ENCODE data around the gene MEMO1. TPM values are rescaled to one million over a fixed set of nuclear protein-coding genes. Genes with fewer than 3 reads are reported as not detected.

Gene MEMO1
- total and polyA plus RNA-seq, 2 donors (not counting 1 experiment from before 2014, with no cell fraction given), result 44.8 to 65.8 TPM

GRCh38 chr2:31823558-31823957, 187.2 kb downstream of the MEMO1 start:
- ChIA-PET CTCF (no interaction called here), POLR2A (no interaction called here)
- Mint-ChIP-seq H3K4me3 (no peak overlapping the region), H3K4me1 (no peaks in the 10 kb centered on the region), H3K9me3 (ENCODE audit: insufficient read depth) (peaks cover 13% of the 10 kb centered on the region), H3K27me3 (peaks cover 4% of the 10 kb centered on the region), H3K27ac (no peak overlapping the region)
- Histone ChIP-seq H3K4me3 (ENCODE audit: control extremely low read depth in 1 of 5, extremely low read depth in 1 of 5, insufficient read depth in 1 of 5, low read depth in 2 of 5, low read length in 4 of 5) (no peak overlapping the region), H3K9ac (ENCODE audit: low read length) (no peak overlapping the region), H2AFZ (ENCODE audit: insufficient read depth, low read depth, low read length, poor library complexity, severe bottlenecking) (no peak overlapping the region), H3K79me2 (ENCODE audit: control insufficient read depth, insufficient read depth, low read length) (no peaks in the 10 kb centered on the region), H3K27ac (ENCODE audit: low read length in 2 of 2) (no peak overlapping the region), H3K4me2 (replicated peaks; ENCODE audit: low read depth, low read length, poor library complexity, severe bottlenecking) (no peak overlapping the region), H3K27me3 (replicated peaks in 1 of 4; ENCODE audit: control extremely low read depth in 1 of 4, control insufficient read depth in 3 of 4, insufficient read depth in 4 of 4, low read length in 3 of 4) (peaks cover 0 to 3% (median 2%) of the 10 kb centered on the region in 4 experiments), H3K9me3 (ENCODE audit: control extremely low read depth in 1 of 3, control insufficient read depth in 2 of 3, insufficient read depth in 1 of 3, low read length in 2 of 3) (peaks cover 2 to 22% (median 14%) of the 10 kb centered on the region in 3 donors), H4K20me1 (ENCODE audit: control insufficient read depth, insufficient read depth, low read length, poor library complexity, severe bottlenecking) (no peaks in the 10 kb centered on the region), H3K36me3 (replicated peaks in 1 of 2; ENCODE audit: control extremely low read depth in 1 of 2, control insufficient read depth in 1 of 2, extremely low read depth in 1 of 2, insufficient read depth in 2 of 2, low read length in 1 of 2) (no peaks in the 10 kb centered on the region), H3K4me1 (ENCODE audit: control insufficient read depth in 2 of 2, insufficient read depth in 2 of 2, low read length in 2 of 2) (no peaks in the 10 kb centered on the region)
- DNase-seq, result no peak
- intact Hi-C loops (cut with micrococcal nuclease), result no loop called here
- WGBS (ENCODE audit: insufficient coverage), result 94% methylated on average over 9 of the region's 11 CpGs
- no peak for ATAC-seq (ENCODE audit: low read depth)
- TF ChIP-seq CTCF (IDR thresholded peaks at IDR 0.05) (no peak), EZH2 (IDR thresholded peaks at IDR 0.05; ENCODE audit: borderline replicate concordance, insufficient read depth, low read depth, low read length, poor library complexity, severe bottlenecking) (no peak)

DNA sequence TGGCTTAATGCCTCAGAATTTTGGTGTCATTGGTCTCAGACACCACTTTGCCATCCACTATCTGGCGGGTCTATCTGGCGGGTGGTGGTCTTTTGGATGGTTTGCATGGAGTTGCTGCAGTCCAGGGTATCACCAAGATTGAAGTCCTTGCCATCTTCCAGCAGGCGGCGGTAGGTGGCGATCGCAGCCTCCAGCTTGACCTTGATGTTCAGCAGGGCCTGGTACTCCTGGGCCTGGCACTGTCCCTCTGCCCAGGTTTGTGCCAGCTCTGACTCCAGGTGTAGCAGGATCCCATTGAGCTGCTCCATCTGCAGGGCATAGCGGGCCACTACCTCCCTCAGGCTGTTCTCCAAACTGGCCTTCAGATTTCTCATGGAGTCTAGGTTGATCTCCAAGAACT, 188.2 kb downstream of the MEMO1 start:
- H3K4me2 ChIP-seq (replicated peaks; ENCODE audit: low read depth, low read length, poor library complexity, severe bottlenecking), result no peak overlapping the region
- Mint-ChIP-seq H3K9me3 (ENCODE audit: insufficient read depth) (peaks cover 13% of the 10 kb centered on the region), H3K4me1 (no peaks in the 10 kb centered on the region), H3K4me3 (no peak overlapping the region), H3K27ac (no peak overlapping the region), H3K27me3 (no peaks in the 10 kb centered on the region)
- no peaks in the 10 kb centered on the region for H3K27me3 ChIP-seq (replicated peaks in 1 of 4; ENCODE audit: control extremely low read depth in 1 of 4, control insufficient read depth in 3 of 4, insufficient read depth in 4 of 4, low read length in 3 of 4)
- H3K36me3 ChIP-seq (replicated peaks in 1 of 2; ENCODE audit: control extremely low read depth in 1 of 2, control insufficient read depth in 1 of 2, extremely low read depth in 1 of 2, insufficient read depth in 2 of 2, low read length in 1 of 2), result no peaks in the 10 kb centered on the region
- DNase-seq (no peak), ATAC-seq (ENCODE audit: low read depth) (no peak)
- ChIA-PET POLR2A (no interaction called here), CTCF (no interaction called here)
- H3K4me3 ChIP-seq (ENCODE audit: control extremely low read depth in 1 of 5, extremely low read depth in 1 of 5, insufficient read depth in 1 of 5, low read depth in 2 of 5, low read length in 4 of 5), result no peak overlapping the region
- H3K4me1 ChIP-seq (ENCODE audit: control insufficient read depth in 2 of 2, insufficient read depth in 2 of 2, low read length in 2 of 2), result no peaks in the 10 kb centered on the region
- no peaks in the 10 kb centered on the region for H3K79me2 ChIP-seq (ENCODE audit: control insufficient read depth, insufficient read depth, low read length)
- no peak overlapping the region for H3K27ac ChIP-seq (ENCODE audit: low read length in 2 of 2)
- TF ChIP-seq CTCF (IDR thresholded peaks at IDR 0.05) (no peak), EZH2 (IDR thresholded peaks at IDR 0.05; ENCODE audit: borderline replicate concordance, insufficient read depth, low read depth, low read length, poor library complexity, severe bottlenecking) (no peak)
- no peaks in the 10 kb centered on the region for H4K20me1 ChIP-seq (ENCODE audit: control insufficient read depth, insufficient read depth, low read length, poor library complexity, severe bottlenecking)
- 95% methylated on average over 7 of the region's 7 CpGs for WGBS (ENCODE audit: insufficient coverage)
- no peak overlapping the region for H2AFZ ChIP-seq (ENCODE audit: insufficient read depth, low read depth, low read length, poor library complexity, severe bottlenecking)
- intact Hi-C loops (cut with micrococcal nuclease), result no loop called here
- H3K9ac ChIP-seq (ENCODE audit: low read length), result no peak overlapping the region
- H3K9me3 ChIP-seq (ENCODE audit: control extremely low read depth in 1 of 3, control insufficient read depth in 2 of 3, insufficient read depth in 1 of 3, low read length in 2 of 3), result peaks cover 1 to 19% (median 14%) of the 10 kb centered on the region in 3 donors

Other genes starting within 250 kb of the MEMO1 start
- 42.0 and 43.4 TPM in 2 replicates for gene DPY30, start 28.8 kb upstream of the MEMO1 start, total RNA-seq
- 56.8 and 64.8 TPM in 2 replicates for gene DPY30, start 28.8 kb upstream of the MEMO1 start, polyA plus RNA-seq
- gene SPAST, start 52.5 kb upstream of the MEMO1 start, total RNA-seq, result 26.8 and 28.9 TPM in 2 replicates
- gene SPAST, start 52.5 kb upstream of the MEMO1 start, polyA plus RNA-seq, result 6.2 and 11.1 TPM in 2 replicates
- 19.0 and 20.1 TPM in 2 replicates for gene SLC30A6, start 154.9 kb upstream of the MEMO1 start, total RNA-seq
- gene SLC30A6, start 154.9 kb upstream of the MEMO1 start, polyA plus RNA-seq, result 5.9 and 7.8 TPM in 2 replicates